Measurements from ENCODE around the gene TDG.
"Not testable (repeated sequence)": the region's sequence is repeated elsewhere in the genome, so short reads cannot be mapped to it uniquely, and the experiment has no call there.

Gene TDG

GRCh38 chr12:104010121-104010520 is 44.4 kb downstream of the TDG start:
- H3K4me3 ChIP-seq (ENCODE audit: low read length) = no peak overlapping the region
- no peak for DNase-seq (ENCODE audit: low read depth, low spot score)

- DNase-seq (ENCODE audit: low read depth, low spot score) = no peak
- H3K4me3 ChIP-seq (ENCODE audit: low read length) = no peak overlapping the region
Observed at GRCh38 chr12:104010606-104011169, 45.0 kb downstream of the TDG start.

- DNase-seq (ENCODE audit: low read depth, low spot score) = no peak
- H3K4me3 ChIP-seq (ENCODE audit: low read length) = no peak overlapping the region
Observed at GRCh38 chr12:104011253-104011652, 45.6 kb downstream of the TDG start.

- no peak for DNase-seq (ENCODE audit: low read depth, low spot score)
- no peak overlapping the region for H3K4me3 ChIP-seq (ENCODE audit: low read length)
Observed at GRCh38 chr12:104012331-104012730, 46.7 kb downstream of the TDG start.

GRCh38 chr12:104021862-104022261 is 56.2 kb downstream of the TDG start:
- H3K4me3 ChIP-seq (ENCODE audit: low read length); DNase-seq (ENCODE audit: low read depth, low spot score): not testable (repeated sequence)

GRCh38 chr12:104022786-104023185 is 57.1 kb downstream of the TDG start:
- DNase-seq (ENCODE audit: low read depth, low spot score) = no peak
- no peak overlapping the region for H3K4me3 ChIP-seq (ENCODE audit: low read length)

- DNase-seq (ENCODE audit: low read depth, low spot score) = no peak
- no peak overlapping the region for H3K4me3 ChIP-seq (ENCODE audit: low read length)
Observed at GRCh38 chr12:104023710-104024109, 58.0 kb downstream of the TDG start.

GRCh38 chr12:104024348-104024747 is 58.7 kb downstream of the TDG start:
- no peak for DNase-seq (ENCODE audit: low read depth, low spot score)
- no peak overlapping the region for H3K4me3 ChIP-seq (ENCODE audit: low read length)

GRCh38 chr12:104025771-104026170 is 60.1 kb downstream of the TDG start:
- H3K4me3 ChIP-seq (ENCODE audit: low read length) = no peak overlapping the region
- no peak for DNase-seq (ENCODE audit: low read depth, low spot score)

GRCh38 chr12:104026841-104027599 is 61.3 kb downstream of the TDG start:
- DNase-seq (ENCODE audit: low read depth, low spot score) = no peak
- no peak overlapping the region for H3K4me3 ChIP-seq (ENCODE audit: low read length)

GRCh38 chr12:104030596-104030995 is 64.9 kb downstream of the TDG start:
- not testable (repeated sequence) for H3K4me3 ChIP-seq (ENCODE audit: low read length); DNase-seq (ENCODE audit: low read depth, low spot score)

- H3K4me3 ChIP-seq (ENCODE audit: low read length); DNase-seq (ENCODE audit: low read depth, low spot score): not testable (repeated sequence)
Observed at GRCh38 chr12:104036143-104036542, 70.5 kb downstream of the TDG start.

All from Jurkat, Clone E6-1 (cell line).